ENCODE results near the gene LONRF2. TPM values are rescaled to one million over a fixed set of nuclear protein-coding genes. Genes with fewer than 3 reads are reported as not detected.
"Not testable (repeated sequence)": the region's sequence is repeated elsewhere in the genome, so short reads cannot be mapped to it uniquely, and the experiment has no call there.

LONRF2 gene
- total RNA-seq, 2 donors from 2014 or later = 0.17 to 1.7 TPM

DNA sequence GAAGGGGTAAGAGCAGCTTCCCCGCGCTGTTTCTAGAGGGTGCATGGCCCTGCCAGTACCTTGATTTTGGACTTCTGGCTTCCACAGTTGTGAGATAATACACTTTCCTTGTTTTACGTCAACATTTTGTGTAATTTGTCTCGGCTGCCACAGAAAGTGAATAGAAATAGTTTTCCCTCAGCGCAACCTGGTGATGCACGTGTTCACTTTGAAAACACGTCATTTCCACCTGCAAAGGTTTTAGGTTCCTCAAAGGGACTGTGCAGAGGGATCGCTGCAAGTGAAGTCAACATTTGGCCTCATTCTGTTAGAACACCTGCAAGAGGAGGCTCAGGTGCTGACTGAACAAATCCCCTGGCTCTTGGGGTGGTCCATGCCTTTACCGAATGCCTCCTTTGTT is 71.7 kb downstream of the LONRF2 start:
- H3K9ac ChIP-seq (ENCODE audit: low read depth in 2 of 2, low read length in 2 of 2) = no peak overlapping the region
- H3K27me3 ChIP-seq = no peaks in the 10 kb centered on the region
- intact Hi-C loops (cut with DNase I) = no loop called here
- H3K27ac ChIP-seq = no peak overlapping the region
- H3K4me1 ChIP-seq = no peaks in the 10 kb centered on the region
- no peaks in the 10 kb centered on the region for H3K9me3 ChIP-seq
- TF ChIP-seq, protein P1, sequence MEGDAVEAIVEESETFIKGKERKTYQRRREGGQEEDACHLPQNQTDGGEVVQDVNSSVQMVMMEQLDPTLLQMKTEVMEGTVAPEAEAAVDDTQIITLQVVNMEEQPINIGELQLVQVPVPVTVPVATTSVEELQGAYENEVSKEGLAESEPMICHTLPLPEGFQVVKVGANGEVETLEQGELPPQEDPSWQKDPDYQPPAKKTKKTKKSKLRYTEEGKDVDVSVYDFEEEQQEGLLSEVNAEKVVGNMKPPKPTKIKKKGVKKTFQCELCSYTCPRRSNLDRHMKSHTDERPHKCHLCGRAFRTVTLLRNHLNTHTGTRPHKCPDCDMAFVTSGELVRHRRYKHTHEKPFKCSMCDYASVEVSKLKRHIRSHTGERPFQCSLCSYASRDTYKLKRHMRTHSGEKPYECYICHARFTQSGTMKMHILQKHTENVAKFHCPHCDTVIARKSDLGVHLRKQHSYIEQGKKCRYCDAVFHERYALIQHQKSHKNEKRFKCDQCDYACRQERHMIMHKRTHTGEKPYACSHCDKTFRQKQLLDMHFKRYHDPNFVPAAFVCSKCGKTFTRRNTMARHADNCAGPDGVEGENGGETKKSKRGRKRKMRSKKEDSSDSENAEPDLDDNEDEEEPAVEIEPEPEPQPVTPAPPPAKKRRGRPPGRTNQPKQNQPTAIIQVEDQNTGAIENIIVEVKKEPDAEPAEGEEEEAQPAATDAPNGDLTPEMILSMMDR (IDR thresholded peaks at IDR 0.05) = no peak
- H3K36me3 ChIP-seq = no peaks in the 10 kb centered on the region
- H3K4me3 ChIP-seq = no peak overlapping the region
- DNase-seq = no peak

- Histone ChIP-seq H3K27ac (no peak overlapping the region), H3K36me3 (no peaks in the 10 kb centered on the region), H3K4me1 (no peaks in the 10 kb centered on the region), H3K9me3 (no peaks in the 10 kb centered on the region), H3K9ac (ENCODE audit: low read depth in 2 of 2, low read length in 2 of 2) (no peak overlapping the region), H3K4me3 (no peak overlapping the region), H3K27me3 (no peaks in the 10 kb centered on the region)
- DNase-seq = no peak
- intact Hi-C loops (cut with DNase I) = loop anchor here (10.0 kb wide), 1 partner anchor 434 kb away; no protein-coding TSS in a partner anchor
- TF ChIP-seq, protein P1 (IDR thresholded peaks at IDR 0.05) = no peak
Observed at GRCh38 chr2:100248971-100249370, 73.3 kb downstream of the LONRF2 start.

- DNase-seq; H3K9me3 ChIP-seq; H3K4me1 ChIP-seq; H3K4me3 ChIP-seq; H3K27me3 ChIP-seq; H3K27ac ChIP-seq; H3K9ac ChIP-seq (ENCODE audit: low read depth in 2 of 2, low read length in 2 of 2); H3K36me3 ChIP-seq: not testable (repeated sequence)
- intact Hi-C loops (cut with DNase I) = loop anchor here (10.0 kb wide), 1 partner anchor 434 kb away; no protein-coding TSS in a partner anchor
Observed at GRCh38 chr2:100248556-100248955, 73.7 kb downstream of the LONRF2 start.

DNA sequence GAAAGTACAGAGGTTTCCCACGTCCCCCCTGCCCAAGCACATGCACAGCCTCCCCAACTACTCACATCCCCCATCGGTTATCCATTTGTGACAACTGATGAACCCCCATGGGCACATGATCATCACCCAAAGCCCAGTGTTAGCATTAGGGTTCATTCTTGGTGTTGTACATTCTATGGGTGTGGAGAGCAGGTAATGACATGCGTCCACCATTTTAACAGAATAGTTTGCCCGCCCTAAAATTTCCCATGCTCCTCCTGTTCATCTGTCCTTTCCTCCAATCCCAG is 74.3 kb downstream of the LONRF2 start:
- no peaks in the 10 kb centered on the region for H3K9me3 ChIP-seq
- no peak overlapping the region for H3K4me3 ChIP-seq
- intact Hi-C loops (cut with DNase I) = loop anchor here (10.0 kb wide), 1 partner anchor 433 kb away; no protein-coding TSS in a partner anchor
- no peak overlapping the region for H3K27ac ChIP-seq
- no peak for DNase-seq
- H3K27me3 ChIP-seq = no peaks in the 10 kb centered on the region
- no peak overlapping the region for H3K9ac ChIP-seq (ENCODE audit: low read depth in 2 of 2, low read length in 2 of 2)
- TF ChIP-seq, protein P1 (IDR thresholded peaks at IDR 0.05) = no peak
- no peaks in the 10 kb centered on the region for H3K4me1 ChIP-seq
- H3K36me3 ChIP-seq = no peaks in the 10 kb centered on the region

DNA sequence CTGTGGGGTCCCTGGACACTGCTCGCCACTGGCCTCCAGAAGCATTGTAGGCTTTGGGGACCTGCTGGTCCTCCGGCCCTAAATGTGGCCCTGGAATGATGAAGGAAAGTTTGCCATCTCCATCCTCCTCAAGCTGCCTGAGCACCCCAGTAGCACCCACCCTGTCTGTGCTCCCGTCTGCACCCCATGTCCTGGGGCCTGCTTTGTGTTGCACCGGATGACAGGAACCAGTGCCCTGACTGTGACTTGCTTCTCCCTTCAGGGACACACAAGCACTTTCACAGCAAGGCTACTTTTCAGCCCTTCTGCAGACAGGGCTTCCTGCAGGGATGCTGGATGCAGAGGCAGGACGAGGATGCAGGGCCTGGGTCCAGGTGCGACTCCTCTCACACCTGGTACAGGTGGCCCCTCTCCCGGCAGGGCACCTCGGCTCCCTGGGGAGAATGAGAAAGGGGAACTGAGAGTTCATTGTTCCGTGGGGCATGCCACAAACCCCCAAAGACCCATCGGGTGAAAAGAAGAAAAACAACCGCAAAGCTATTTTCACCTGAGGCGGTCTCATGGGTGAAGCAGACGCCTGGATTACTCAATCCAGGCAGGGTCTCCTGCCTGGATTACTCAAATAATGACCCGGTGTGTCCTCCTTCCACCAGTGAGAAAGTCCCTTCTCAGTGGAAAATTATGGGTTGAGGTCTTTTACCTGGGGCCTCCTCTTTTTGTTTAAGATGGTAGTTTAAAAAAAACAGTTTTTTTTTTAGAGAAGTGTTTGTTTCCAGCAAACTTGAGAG is 74.9 kb downstream of the LONRF2 start:
- intact Hi-C loops (cut with DNase I) = loop anchor here (10.0 kb wide), 1 partner anchor 433 kb away; no protein-coding TSS in a partner anchor
- Histone ChIP-seq H3K9me3 (no peaks in the 10 kb centered on the region), H3K36me3 (no peaks in the 10 kb centered on the region), H3K4me3 (no peak overlapping the region), H3K4me1 (no peaks in the 10 kb centered on the region), H3K27me3 (no peaks in the 10 kb centered on the region), H3K27ac (no peak overlapping the region), H3K9ac (ENCODE audit: low read depth in 2 of 2, low read length in 2 of 2) (no peak overlapping the region)
- TF ChIP-seq, protein P1 (IDR thresholded peaks at IDR 0.05) = no peak
- DNase-seq = no peak
